Hematopoietic multipotent progenitor cell treated with erythropoietin and hydrocortisone succinate and interleukin-3 and kit ligand, for 4 days (in vitro differentiated cells): ENCODE measurements around the gene HAUS7.

ENCODE experiments used
- DNase-seq: peaks from one replicate; pipeline ENCODE4 v3.0.0-alpha.2; 2015

Gene HAUS7

GRCh38 chrX:153433161-153433680, 37.2 kb downstream of the HAUS7 start:
- DNase-seq = no peak

DNA sequence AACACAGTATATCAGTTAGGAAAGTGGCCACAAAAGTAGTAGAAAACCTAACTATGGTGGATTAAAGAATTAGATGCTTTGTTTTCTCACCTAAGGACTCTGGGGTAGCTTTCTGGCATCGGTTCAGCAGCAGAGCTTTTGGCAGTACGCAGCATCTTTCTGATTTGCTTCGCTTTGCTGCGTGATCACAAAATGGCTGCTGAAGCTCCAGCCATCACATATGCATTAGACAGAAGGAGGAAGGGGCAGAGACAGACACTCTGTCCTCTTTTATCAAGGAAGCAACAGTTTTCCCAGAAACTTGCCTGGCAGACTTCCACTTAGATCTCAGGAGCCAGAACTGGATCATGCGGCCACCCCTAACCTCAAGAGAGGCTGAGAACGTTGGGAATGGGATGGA, 39.6 kb downstream of the HAUS7 start:
- no peak for DNase-seq

DNA sequence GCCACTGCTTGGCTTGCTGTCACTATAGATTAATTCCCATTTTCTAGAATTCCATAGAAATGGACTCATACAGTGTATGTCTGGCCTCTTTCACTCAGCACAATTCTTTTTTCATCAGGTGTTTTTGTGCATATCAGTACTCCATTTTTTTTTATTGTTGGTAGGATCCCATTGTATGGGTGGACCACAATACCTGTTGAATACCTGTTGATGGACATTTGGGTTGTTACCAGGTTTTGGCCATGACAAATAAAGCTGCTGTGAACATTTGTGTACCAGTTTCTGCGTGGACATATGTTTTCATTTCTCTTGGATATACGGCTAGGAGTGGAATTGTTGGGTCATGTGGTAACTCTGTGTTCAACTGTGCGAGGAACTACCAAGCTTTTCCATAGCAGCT, 44.2 kb downstream of the HAUS7 start:
- no peak for DNase-seq

DNA sequence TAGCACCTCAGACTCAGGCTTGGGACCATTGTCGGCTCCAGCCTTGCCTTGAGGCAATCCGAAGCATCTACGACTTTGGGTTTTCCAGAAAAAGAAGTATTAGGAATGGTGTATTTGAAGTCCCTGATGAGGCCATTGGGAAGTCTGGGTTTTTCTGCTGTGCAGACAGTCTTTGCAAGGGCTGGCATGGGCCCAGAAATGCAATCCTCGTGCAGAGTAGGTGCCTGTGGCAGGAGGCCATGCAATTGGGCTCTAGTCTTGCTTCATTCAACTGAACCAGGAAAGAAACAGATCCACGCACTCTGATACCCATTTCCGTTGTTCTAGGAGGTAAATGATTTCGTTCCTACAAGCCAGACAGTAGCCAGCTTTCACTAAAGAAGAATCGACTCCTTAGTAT, 46.7 kb downstream of the HAUS7 start:
- DNase-seq = no peak

GRCh38 chrX:153421856-153422255, 48.5 kb downstream of the HAUS7 start:
- no peak for DNase-seq

GRCh38 chrX:153420851-153421599, 49.4 kb downstream of the HAUS7 start:
- no peak for DNase-seq

- no peak for DNase-seq
Measured at GRCh38 chrX:153417637-153418036, 52.7 kb downstream of the HAUS7 start.

GRCh38 chrX:153416781-153417450, 53.5 kb downstream of the HAUS7 start:
- no peak for DNase-seq

DNA sequence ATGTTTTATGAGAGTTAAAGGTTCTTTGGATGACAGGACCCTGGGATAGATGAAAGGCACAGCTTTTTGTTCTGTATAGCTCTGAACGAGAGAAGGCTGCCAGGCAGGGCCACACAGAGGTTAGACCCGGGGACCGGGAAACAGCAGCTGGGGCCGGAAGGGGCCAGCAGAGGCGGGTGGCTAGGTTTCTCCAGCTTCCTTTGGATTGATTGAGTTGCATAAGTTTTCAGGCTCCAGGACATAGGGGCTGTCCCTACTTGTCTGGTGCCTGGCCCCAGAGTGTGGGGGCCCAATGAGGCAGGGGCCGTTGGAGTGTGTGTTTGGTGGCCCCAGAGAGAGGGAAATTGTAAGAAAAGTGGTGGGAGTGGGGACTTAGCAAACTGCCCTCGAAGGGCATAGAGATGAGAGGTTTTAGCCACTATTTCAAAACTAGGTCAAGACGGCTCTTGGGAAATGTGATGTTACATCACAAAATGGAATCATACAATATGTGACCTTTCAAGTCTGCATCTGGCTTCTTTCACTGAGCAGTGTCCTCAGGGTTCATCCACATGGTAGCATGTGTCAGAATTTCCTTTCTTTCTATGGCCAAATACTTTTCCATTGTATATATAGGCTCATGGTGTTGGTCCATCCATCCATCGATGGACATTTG, 55.4 kb downstream of the HAUS7 start:
- DNase-seq = no peak

GRCh38 chrX:153413731-153414130, 56.6 kb downstream of the HAUS7 start:
- DNase-seq = no peak

GRCh38 chrX:153412746-153413720, 57.3 kb downstream of the HAUS7 start:
- DNase-seq = no peak

DNA sequence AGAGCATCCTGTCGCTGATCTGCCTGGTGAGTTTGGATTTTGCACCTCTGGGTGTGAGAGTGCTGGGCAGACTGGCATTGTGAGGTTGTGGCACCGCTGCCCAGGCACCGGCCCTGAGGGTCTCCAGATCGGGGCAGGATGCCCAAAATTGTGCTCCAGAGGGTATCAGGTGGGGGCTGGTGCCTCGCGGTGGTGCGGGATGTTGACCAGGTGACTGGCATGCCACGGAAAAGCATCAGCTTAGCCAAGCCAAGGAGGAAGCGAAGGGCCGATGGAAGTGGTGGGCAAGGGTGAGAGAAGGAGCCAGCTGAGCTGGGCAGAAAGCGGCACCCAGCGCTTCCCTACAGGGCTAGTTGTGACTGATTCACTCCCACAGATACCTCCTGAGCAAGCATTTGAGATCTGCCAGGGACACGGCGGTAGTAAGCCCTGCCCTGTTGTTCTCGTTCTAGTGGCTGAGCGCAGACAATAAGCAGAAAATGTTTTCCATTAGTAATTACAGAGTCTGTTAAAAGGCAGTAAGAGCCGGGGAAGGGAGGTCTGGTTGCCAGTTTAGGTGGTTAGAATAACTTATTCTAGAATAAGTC, 58.3 kb downstream of the HAUS7 start:
- DNase-seq = no peak

- DNase-seq = peak; percentile 69
Measured at GRCh38 chrX:153411255-153411987, 59.0 kb downstream of the HAUS7 start, which contains the start of gene ZFP92. Gene ZFP92 (plus strand): TSS chrX:153411472. CDS start chrX:153418323, 6,851 bp downstream.

DNA sequence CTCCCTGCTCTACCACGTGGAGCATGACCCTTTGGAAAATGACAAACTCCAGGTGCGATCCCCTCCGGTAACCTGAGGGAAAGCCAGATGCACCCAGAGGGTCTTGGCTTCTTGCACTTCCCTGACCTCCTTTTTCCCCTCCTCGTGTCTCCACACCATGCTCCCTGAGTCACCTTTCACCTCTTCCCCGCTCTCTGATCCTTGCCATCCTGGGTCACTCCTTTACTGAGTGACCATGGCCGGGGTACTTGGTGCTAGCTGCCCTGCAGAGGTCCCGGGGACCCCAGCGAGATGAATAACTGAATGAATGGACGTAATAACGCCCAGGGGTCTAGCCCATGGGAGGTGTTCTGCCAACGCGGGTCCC, 59.5 kb downstream of the HAUS7 start:
- no peak for DNase-seq

GRCh38 chrX:153410373-153410772, 60.0 kb downstream of the HAUS7 start:
- no peak for DNase-seq

DNA sequence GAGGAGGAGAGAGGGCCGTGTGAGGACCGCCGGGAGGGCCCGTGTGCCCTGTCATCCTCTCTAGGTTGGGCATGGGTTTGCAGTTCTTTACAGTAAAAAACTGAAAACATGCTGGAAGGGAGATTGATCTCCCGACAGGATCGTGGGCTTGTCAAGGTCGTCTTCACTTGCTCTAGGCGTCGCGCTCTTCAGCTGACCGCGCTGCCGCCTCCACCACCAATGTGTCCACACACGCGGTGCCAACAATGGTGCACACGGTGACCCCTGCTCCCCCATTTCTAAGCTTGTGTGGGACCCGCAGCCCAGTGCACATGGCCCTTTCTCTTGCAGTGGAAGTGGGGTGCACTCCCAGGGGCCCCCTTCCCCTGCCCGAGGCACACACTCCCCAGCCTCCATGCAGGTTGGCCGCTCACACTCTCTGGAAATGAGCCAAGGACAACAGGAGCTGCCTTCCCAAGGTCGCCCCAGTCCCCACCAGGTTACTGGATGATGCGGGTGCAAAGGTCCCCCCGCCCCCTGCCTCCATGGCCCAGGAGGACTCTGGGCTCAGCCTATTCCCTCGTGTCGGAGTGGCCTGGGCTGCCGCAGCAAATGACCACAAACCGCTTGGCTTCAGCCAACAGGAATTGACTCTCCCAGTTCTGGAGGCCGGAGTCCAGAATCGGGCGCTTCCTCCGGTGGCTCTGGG, 60.8 kb downstream of the HAUS7 start:
- no peak for DNase-seq

DNA sequence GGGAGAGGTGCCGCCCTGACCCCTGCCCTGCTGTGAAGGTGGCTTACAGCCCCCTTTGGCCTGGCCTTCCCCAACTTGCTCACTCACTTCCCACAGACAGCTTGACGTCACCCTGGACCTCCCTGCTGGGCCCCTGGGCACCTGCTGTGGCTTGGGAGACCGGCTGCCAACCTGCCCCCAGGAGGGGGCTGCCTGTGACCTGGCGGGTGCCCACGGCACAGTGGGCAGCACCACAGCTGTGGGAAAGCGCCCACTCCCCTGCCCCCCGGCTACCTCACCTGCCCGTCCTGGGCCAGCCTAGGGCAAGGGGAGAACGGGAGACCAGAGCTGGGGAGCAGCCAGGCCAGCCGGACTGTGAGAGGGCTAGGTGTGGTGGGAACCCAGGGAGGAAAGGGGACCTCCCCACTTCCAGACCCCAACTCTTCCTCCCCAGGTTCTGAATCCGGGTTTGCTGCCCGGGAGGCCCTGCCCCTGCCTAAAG, 61.5 kb downstream of the HAUS7 start:
- no peak for DNase-seq

- no peak for DNase-seq
Measured at GRCh38 chrX:153408221-153408721, 62.1 kb downstream of the HAUS7 start.

DNA sequence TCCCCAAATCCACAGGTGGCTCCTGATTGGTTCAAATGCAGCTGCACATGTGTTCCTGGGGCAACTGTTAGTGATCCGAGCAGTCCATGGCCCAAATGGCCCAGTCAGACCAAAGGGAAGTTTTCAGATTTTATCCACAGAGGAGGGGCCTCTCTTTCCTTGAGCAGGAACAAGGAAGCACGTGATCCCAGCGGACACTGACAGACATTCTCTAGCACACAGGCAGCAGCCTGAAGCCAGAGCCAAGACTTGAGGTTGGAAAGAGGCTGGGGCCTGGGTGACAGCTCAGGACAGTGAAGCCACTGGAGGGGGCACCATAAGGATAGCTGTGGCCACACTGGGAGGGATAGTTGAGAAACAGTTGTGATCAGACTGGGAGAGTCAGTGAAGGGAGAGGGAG, 62.6 kb downstream of the HAUS7 start:
- DNase-seq = no peak

- no peak for DNase-seq
Measured at GRCh38 chrX:153406903-153407302, 63.5 kb downstream of the HAUS7 start.
